ENCODE data around the gene SIRPG.
"Not testable (repeated sequence)": the region's sequence is repeated elsewhere in the genome, so short reads cannot be mapped to it uniquely, and the experiment has no call there.

SIRPG gene

GRCh38 chr20:1671891-1672669 is 14.5 kb upstream of the SIRPG start:
- DNase-seq: no peak

GRCh38 chr20:1669304-1669703 is 11.7 kb upstream of the SIRPG start:
- no peak for DNase-seq

GRCh38 chr20:1667502-1668085 is 10.0 kb upstream of the SIRPG start:
- no peak for DNase-seq

GRCh38 chr20:1666802-1667201 is 9.2 kb upstream of the SIRPG start:
- DNase-seq: no peak

GRCh38 chr20:1665345-1665744 is 7.8 kb upstream of the SIRPG start:
- DNase-seq: no peak

DNA sequence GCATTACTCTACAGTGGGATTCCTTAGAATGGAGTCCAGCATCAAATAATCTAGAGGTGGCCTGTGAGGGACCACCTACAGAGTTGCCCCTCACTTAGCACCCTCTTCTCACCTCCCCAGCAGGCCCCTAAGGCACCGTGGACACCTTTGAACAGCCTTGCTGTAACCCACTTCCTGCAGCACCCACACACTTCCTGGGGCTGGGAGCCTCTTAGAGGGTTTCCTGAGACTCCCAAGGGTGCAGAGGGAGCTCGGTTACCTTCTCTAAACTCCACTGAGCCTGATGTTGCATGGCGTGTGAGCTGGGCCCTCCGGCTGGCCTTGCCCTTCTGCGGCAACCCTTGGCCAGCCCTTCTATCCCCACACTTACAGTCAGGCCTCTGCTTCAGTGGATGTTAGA is 7.3 kb upstream of the SIRPG start:
- DNase-seq: no peak

- DNase-seq: no peak
Observed at GRCh38 chr20:1663917-1664316, 6.3 kb upstream of the SIRPG start.

- DNase-seq: no peak
Observed at GRCh38 chr20:1661542-1662299, 4.1 kb upstream of the SIRPG start.

DNA sequence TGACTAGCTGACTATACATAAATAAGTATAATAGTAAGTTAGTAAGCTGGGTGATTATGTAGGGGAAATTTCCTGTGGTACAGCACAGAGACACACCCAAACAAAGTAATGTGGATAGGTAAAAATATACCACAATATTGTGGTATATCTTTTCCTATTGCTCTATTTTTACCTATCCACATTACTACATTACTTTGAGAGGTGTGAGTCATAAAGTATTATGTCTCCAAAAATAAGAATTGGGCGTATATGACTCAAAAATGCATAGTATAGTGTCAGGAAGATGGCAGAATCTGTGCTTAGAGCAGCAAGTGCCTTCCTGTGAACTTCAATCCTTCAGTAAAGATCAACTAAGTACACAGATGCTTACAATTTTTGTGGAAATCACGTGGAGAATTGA is 2.7 kb upstream of the SIRPG start:
- no peak for DNase-seq

GRCh38 chr20:1656844-1657243 is 735 bp downstream of the SIRPG start:
- no peak for DNase-seq

- no peak for DNase-seq
Observed at GRCh38 chr20:1654996-1655395, 2.6 kb downstream of the SIRPG start.

DNA sequence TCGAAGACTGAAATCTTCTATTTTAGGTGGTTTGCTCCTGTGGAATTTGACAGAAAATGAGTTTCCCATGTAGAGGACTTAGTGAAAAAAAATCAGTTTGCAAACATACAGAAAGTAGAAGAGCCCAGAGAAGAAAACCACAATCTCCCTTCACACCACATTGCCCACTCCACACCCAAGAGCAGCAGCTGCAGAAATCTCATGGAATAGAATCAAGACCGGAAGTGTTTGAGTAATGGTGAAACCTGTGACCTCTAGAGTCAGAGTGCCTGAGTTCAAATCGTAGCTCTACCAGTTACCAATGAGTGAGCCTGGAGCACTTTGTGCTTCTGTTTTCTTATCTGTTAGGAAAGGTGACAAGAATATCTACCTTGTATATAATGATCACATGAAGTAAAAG is 4.6 kb downstream of the SIRPG start:
- DNase-seq: no peak

- DNase-seq: no peak
Observed at GRCh38 chr20:1652104-1652503, 5.5 kb downstream of the SIRPG start.

- peak in 1 of 2 experiments; percentile 24 for DNase-seq
Observed at GRCh38 chr20:1651268-1652058, 6.1 kb downstream of the SIRPG start.

DNA sequence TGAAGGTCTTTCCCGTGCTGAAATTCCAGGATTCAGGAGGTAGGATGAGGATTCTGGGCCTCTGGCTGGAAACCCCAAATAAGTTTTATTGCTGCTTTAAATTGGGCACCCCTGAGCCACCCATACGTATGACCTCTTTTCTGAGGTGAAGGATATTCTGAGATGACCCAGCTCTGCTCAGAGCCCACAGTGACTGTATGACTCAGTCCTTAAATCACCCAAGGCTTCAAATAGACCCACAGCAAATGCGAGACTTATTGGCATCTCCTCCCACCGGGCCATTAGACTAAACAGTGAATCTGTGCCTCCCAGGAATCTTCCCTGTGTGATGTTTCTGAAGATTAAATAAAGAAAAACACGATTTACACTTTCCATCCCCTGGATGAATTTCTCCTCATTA is 9.5 kb downstream of the SIRPG start:
- DNase-seq: no peak

DNA sequence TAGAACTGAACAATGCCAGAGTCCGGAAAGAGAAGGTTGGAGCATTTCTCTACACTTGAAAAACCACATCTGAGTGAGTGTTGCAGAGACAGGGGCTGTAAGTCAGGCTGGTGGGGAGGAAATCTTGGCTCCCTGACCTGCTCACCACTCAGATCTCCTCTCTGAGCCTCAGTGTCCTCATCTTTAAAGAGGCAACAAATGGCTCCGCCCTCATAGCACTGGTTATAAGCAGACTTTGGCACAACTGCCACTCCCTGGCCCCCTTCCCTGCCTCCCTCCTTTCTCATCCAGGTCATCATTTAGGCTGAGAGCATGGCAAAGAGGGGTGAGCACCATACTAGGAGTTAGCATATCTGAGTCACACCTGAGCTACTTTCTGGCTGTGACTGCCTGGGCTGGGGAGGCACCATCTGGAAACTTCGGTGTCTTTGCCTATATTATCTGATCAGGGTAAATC is 10.6 kb downstream of the SIRPG start:
- no peak for DNase-seq

DNA sequence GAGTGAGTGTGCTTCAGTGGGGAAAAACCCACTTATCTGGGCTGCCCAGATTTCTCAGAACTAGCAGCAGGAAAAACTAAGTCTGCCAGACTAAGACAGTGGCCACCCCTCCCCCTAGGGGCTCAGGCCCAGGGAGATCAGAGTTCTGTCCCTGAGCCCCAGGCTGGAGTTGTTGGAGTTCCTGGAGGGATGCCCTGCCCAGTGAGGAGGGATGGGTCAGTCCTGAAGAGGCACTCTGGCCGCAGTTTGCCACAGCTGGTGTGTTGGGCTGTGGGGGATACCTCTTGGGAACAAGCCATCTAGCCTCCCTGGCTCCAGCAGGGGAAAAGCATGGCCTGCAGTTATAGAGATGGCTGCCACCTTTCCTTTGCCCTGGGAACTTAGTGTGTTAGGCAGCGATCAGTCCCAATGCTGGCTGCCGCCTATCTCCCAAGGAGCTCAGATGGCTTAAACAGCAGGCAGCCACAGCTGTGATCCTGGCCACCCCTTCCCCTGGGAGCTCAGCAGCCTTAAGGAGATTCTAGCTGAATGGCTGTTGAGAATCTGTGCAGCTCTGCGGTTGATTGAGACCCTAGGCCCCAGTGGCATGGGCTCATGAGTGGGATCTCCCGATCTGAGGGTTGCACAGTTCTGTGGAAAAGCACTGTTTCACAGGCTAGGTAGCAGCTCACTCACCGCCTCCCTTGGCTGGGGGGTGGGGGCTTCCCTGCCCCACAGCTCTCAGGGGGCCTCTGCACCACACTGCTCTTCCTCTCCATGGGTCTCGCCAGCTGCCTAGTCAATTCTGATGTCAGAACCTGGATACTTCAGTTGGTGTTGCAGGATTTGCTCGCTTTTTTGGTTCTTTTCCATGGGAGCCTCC is 13.2 kb downstream of the SIRPG start:
- peak in 1 of 2 experiments; percentile 22 for DNase-seq

GRCh38 chr20:1638643-1639042 is 18.9 kb downstream of the SIRPG start:
- DNase-seq: not testable (repeated sequence)

GRCh38 chr20:1637755-1638154 is 19.8 kb downstream of the SIRPG start:
- DNase-seq: no peak

- no peak for DNase-seq
Observed at GRCh38 chr20:1637226-1637625, 20.4 kb downstream of the SIRPG start.

DNA sequence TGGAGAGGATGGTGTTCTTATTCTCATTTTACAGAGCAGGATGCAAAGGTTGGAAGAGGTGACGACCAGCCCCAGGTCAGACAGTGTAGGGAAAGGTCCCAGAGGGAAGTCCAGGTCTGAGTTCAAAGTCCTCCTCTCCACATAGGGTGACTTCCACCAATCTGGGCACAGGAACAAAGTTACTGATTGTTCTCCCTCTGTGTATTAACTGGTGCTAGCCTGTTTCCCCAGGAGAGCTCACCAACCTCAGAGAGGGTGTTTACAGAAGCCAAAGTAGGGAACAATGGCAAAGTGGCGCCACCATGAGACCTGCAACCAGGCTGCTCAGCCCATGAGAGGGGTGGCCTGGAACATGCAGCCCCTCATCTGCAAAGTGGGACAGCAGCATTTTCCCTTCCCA is 21.0 kb downstream of the SIRPG start:
- DNase-seq: no peak

Data from NCI-H524 (cell line).